GM12878 (cell line): ENCODE measurements around the gene TBKBP1.

Source experiments
- BCLAF1 ChIP-seq: fragments of 450-650 bp; IDR thresholded peaks from 2 replicates; pipeline ENCODE4 v1.6.1; 2017; ENCODE audit warnings: antibody characterized with exemption, mild to moderate bottlenecking, moderate library complexity
- CHD1 ChIP-seq: IDR thresholded peaks from 2 replicates; pipeline ENCODE4 v1.6.1; 2012; ENCODE audit warnings: low read depth, low read length, improper control_type of control experiment
- CTCF ChIP-seq, 3 experiments: IDR thresholded peaks in 2 of 3; conservative IDR thresholded peaks in 1 of 3; 2 replicates each; pipeline ENCODE4 v1.5.1; 2011; ENCODE audit warnings: low read depth in 3 of 3, low read length in 3 of 3, mild to moderate bottlenecking in 3 of 3, control low read depth in 2 of 3, moderate library complexity in 2 of 3, inconsistent platforms in 1 of 3, mixed read lengths in 1 of 3; ENCODE audit not compliant: control insufficient read depth in 2 of 3, insufficient read depth in 1 of 3; ENCODE audit errors: extremely low read depth in 1 of 3
- EP300 ChIP-seq, 2 experiments: fragments of 150-350 bp in 1 of 2; IDR thresholded peaks; 2 replicates each; pipeline ENCODE4 v1.6.1; 2011 to 2012; ENCODE audit warnings: low read depth in 2 of 2, low read length in 2 of 2, borderline replicate concordance in 1 of 2, improper control_type of control experiment in 1 of 2, inconsistent platforms in 1 of 2; ENCODE audit not compliant: control insufficient read depth in 1 of 2
- MAX ChIP-seq: IDR thresholded peaks from 2 replicates; pipeline ENCODE4 v1.6.1; 2012; ENCODE audit warnings: low read depth, low read length, improper control_type of control experiment
- POLR2AphosphoS5 ChIP-seq: IDR thresholded peaks from 2 replicates; pipeline ENCODE4 v1.6.1; 2011; ENCODE audit warnings: mild to moderate bottlenecking, low read length, inconsistent platforms
- SIX5 ChIP-seq: IDR thresholded peaks from 2 replicates; pipeline ENCODE4 v1.6.1; 2011; ENCODE audit warnings: mild to moderate bottlenecking, low read depth, low read length, moderate library complexity; ENCODE audit not compliant: severe bottlenecking
- SRF ChIP-seq, 2 experiments: IDR thresholded peaks; 2 replicates each; pipeline ENCODE4 v1.6.1; 2011; ENCODE audit warnings: low read depth in 2 of 2, low read length in 2 of 2, mild to moderate bottlenecking in 1 of 2, moderate library complexity in 1 of 2
- USF2 ChIP-seq: IDR thresholded peaks from 2 replicates; pipeline ENCODE4 v1.6.1; 2011; ENCODE audit warnings: low read depth, low read length, improper control_type of control experiment, borderline replicate concordance
- ZBTB4 ChIP-seq: fragments of 450-650 bp; formaldehyde crosslinking; IDR thresholded peaks from 2 replicates; pipeline ENCODE4 v1.4.0; 2022; ENCODE audit warnings: mild to moderate bottlenecking, moderate library complexity

GRCh38 chr17:47708864-47709541 lies 15.0 kb downstream of the TBKBP1 start:
- TF ChIP-seq USF2, result no peak
- TF ChIP-seq BCLAF1, result no peak
- no peak for TF ChIP-seq POLR2AphosphoS5
- TF ChIP-seq CTCF (IDR thresholded peaks at IDR 0.05 in 2 of 3, conservative IDR thresholded peaks at IDR 0.05 in 1 of 3; ENCODE audit: control insufficient read depth in 2 of 3, extremely low read depth in 1 of 3, insufficient read depth in 1 of 3, low read depth in 3 of 3, low read length in 3 of 3), result no peak
- no peak for TF ChIP-seq SIX5
- no peak for TF ChIP-seq MAX
- TF ChIP-seq CHD1, result no peak
- TF ChIP-seq ZBTB4 (CRISPR knock-in tag), result no peak
- TF ChIP-seq EP300 (IDR thresholded peaks at IDR 0.05; ENCODE audit: borderline replicate concordance in 1 of 2, control insufficient read depth in 1 of 2, low read depth in 2 of 2, low read length in 2 of 2), result no peak
- TF ChIP-seq SRF (IDR thresholded peaks at IDR 0.05; ENCODE audit: low read depth in 2 of 2, low read length in 2 of 2), result no peak
